PC-9 (cell line): ENCODE results near the gene CCT5.
"Not testable (repeated sequence)": the region's sequence is repeated elsewhere in the genome, so short reads cannot be mapped to it uniquely, and the experiment has no call there.

Experiments
- CTCF ChIP-seq: fragments of 200-600 bp; sonication (generic); conservative IDR thresholded peaks from 2 replicates; pipeline ENCODE4 v1.6.1; 2017; ENCODE audit warnings: mixed run types, antibody characterized with exemption, mild to moderate bottlenecking, moderate library complexity
- EZH2 ChIP-seq: fragments of 200-600 bp; sonication (generic); IDR thresholded peaks from 2 replicates; pipeline ENCODE4 v1.8.0; 2017; ENCODE audit warnings: antibody characterized with exemption, low read depth

- TF ChIP-seq CTCF, EZH2: not testable (repeated sequence)
Observed at GRCh38 chr5:10310835-10311570, 60.9 kb downstream of the CCT5 start.
